Measurements from ENCODE around the gene RUNX1.

Gene RUNX1

DNA sequence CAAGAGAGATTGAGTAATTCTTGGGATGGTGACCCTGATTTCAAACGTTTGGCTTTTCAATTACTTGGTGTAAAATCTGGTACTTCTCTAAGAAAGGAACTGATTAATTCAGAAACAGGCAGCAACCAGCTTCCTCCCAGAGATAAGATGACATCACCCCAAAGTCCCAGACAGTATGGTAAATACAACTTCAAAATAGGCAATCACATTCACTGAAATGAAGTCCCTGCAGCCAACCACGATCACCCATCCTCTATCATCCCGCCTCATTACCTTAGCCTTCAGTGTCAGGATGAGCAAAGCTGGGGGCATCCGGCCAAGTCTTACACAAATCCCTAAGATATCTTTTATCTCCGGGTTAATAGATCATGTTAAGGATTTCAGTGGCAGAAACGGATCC, 26.4 kb upstream of the RUNX1 start:
- no peak for DNase-seq (ENCODE audit: insufficient read length, low spot score)
- no peak for FAIRE-seq
- TF ChIP-seq POLR2A (IDR thresholded peaks at IDR 0.05; ENCODE audit: low read depth, low read length), result no peak

DNA sequence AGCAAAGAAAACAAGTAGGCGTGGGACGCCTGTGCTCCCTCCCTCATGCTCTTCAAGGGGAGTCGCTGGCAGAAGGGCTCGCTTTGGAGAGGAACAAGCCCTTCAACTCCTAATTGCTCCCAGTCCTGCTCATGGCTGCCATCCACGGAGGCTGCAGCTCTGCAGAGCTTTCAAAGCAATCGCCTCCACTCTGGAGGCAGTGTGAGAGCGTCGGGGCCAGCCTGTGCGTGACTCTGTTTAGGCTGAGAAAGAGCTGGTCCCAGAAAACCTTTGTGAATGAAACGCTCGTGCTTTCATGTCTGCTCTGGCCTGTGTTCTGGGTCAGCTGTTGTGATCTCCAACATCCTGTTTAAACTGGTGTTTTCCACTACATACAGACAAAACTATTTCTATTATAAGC, 23.9 kb upstream of the RUNX1 start:
- no peak for DNase-seq (ENCODE audit: insufficient read length, low spot score)
- FAIRE-seq, result no peak
- no peak for TF ChIP-seq POLR2A (IDR thresholded peaks at IDR 0.05; ENCODE audit: low read depth, low read length)

DNA sequence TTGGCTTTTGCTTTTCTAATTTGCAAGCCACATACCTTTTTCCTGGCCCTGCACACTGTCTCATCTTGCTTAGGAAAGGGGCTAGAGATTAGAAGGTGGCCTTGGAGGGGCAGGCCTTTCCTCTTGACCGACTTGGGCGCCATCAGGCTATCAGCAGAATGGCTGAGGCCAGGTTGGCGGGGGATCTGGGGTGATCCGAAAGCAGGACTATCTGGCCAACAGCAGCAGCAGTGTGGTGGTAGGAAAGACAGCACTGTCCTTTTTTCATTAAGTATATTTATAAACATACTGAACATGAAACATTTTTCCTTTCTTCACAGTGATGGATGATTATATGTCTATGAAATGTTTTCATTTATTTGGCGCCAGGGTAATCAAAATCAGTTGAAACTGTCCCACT, 23.5 kb upstream of the RUNX1 start:
- DNase-seq (ENCODE audit: insufficient read length, low spot score) (no peak), FAIRE-seq (no peak)
- TF ChIP-seq POLR2A (IDR thresholded peaks at IDR 0.05; ENCODE audit: low read depth, low read length), result no peak

DNA sequence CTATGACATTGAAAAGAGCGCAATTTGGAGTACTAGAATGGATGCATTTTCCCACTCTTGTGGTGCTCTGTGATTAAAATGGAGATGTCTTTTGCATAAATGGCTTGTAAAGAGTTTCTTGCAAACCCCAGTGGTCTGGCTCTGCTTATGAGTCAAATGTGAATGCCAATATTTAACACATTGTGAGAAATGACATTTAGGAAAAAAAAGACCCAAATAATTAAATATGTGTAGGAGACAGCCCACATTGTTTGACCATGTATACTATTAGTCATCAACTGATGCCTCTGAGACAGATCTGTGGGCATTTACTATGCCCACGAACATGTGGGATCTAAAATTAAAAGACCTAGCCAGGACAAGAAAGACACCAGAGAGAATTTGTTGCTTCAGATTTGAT, 22.2 kb upstream of the RUNX1 start:
- DNase-seq (ENCODE audit: insufficient read length, low spot score), result no peak
- FAIRE-seq, result no peak
- no peak for TF ChIP-seq POLR2A (IDR thresholded peaks at IDR 0.05; ENCODE audit: low read depth, low read length)

DNA sequence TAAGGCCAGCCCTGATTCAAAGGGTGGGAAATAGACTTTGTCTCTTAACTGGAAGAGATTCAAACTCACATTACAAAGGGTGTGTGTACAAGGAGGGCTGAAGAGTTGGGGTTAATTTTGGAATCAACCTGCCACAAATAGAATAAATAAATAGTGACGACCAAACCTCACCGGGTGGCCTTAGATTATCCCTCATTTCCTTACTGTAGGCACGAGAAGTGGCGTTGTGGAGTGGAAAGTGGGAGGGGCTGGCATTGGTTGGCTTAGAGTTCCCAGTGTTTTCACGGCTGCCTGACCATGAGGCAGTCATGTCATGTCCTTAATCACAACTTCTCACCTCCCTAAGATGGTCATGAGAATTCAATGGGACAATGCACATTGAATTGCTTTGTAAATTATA, 21.3 kb upstream of the RUNX1 start:
- DNase-seq (ENCODE audit: insufficient read length, low spot score) (no peak), FAIRE-seq (no peak)
- TF ChIP-seq POLR2A (IDR thresholded peaks at IDR 0.05; ENCODE audit: low read depth, low read length), result no peak

DNA sequence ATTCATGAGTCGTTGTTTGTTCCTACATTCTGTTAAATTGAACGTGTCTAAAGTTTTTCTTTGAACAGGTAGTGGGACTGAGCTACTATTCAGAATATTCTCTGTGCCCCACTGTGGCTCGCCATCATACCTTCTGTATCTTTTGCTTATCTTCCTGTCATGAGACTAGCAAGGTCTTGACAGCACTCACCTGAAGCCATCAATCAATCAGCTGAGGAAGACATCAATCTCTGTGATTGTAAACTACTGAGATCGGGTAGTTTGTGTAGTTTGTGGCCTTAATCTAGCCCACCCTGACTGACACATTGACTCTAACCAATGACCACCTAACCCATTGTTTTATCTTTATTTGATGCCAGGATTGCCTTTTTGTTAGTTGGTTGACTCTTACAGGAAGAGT, 17.7 kb upstream of the RUNX1 start:
- no peak for TF ChIP-seq POLR2A (IDR thresholded peaks at IDR 0.05; ENCODE audit: low read depth, low read length)
- DNase-seq (ENCODE audit: insufficient read length, low spot score) (no peak), FAIRE-seq (no peak)

DNA sequence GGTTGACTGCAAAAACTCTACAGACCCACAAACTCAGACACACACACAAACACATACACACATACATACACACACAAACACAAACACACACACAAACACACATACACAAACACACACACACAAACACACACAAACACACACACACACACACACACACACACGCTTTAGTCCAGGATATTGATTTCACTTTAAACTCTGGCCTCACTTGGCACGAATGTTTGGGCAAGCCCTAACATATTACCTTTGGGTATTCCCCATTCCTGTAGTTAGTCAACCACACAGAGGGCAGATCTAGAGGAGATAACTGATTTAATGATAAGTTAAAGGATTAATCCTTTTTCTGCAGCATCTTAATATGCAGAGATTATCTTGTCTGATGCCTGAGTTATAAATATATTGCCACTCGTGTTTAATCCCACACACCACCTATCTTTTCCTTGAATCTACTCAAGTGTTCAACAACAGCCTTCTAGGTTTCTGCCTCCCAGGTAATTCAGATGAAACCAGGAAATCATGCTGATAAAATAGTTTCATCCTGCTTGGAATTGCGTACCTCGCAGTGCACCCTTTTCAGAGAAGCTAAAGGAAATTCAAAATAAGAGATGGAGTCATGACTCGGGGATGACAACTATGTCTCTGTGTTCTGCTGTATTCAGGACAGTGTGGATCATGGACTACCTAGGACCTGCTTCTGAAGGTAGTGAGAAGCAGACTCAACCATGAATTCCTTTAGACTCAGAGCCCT, 14.5 kb upstream of the RUNX1 start:
- no peak for TF ChIP-seq POLR2A (IDR thresholded peaks at IDR 0.05; ENCODE audit: low read depth, low read length)
- FAIRE-seq (no peak), DNase-seq (ENCODE audit: insufficient read length, low spot score) (no peak)

DNA sequence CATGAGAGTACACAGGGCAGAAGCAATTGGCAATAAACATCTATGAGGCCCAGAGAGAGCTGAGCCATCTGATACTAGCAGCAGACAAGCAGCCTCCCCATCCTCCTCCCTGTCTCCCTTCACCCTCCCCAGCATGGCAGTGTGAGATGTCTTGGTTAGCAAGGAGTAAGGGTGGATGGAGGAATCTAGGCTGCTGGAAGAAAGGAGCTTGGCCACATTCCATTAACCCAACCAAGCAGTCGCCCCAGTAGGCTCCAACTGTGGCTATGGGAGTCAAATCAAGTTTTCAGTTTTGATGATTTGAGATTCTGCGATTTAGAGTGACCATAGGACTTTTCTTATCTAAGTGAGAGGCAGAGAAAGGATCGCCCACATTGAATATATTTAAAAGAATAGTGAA, 12.9 kb upstream of the RUNX1 start:
- TF ChIP-seq POLR2A (IDR thresholded peaks at IDR 0.05; ENCODE audit: low read depth, low read length), result no peak
- DNase-seq (ENCODE audit: insufficient read length, low spot score) (no peak), FAIRE-seq (no peak)

DNA sequence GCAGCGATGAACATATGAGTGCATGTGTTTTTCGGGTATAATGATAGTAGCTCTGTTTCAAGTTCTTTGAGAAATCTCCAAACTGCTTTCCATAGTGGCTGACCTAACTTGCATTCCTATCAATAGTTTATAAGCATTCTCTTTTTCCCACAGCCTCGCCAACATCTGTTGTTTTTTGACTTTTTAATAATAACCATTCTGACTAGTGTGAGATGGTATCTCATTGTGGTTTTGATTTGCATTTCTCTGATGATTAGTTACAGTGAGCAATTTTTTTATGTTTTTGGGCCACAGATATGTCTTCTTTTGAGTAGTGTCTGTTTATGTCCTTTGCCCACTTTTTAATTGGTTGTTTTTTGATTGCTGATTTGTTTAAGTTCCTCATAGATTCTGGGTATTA, 10.6 kb upstream of the RUNX1 start:
- no peak for FAIRE-seq
- DNase-seq (ENCODE audit: insufficient read length, low spot score), result no peak

DNA sequence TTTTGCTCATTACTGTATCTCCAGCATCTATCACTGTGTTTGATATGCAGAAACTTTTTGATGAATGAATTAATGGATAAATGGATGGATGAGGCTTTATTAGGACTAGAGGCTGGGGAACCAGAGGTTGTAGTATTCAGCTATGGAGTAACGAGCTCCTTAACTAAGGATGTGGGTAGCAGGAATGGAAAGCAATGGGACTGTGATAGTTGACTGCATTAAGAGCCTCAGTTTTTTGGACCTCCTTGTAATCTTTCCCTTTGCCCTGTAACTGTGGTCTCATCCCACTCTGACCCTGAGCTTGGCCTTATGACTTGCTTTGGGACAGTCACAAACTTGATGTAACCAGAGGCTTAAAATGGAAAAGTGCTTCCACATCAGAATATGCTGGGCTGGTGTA, 9.0 kb upstream of the RUNX1 start:
- FAIRE-seq (no peak), DNase-seq (ENCODE audit: insufficient read length, low spot score) (no peak)
- TF ChIP-seq POLR2A (IDR thresholded peaks at IDR 0.05; ENCODE audit: low read depth, low read length), result no peak

More for the DNA sequence above, 10.6 kb upstream of the RUNX1 start:
- TF ChIP-seq POLR2A (IDR thresholded peaks at IDR 0.05; ENCODE audit: low read depth, low read length), result no peak

DNA sequence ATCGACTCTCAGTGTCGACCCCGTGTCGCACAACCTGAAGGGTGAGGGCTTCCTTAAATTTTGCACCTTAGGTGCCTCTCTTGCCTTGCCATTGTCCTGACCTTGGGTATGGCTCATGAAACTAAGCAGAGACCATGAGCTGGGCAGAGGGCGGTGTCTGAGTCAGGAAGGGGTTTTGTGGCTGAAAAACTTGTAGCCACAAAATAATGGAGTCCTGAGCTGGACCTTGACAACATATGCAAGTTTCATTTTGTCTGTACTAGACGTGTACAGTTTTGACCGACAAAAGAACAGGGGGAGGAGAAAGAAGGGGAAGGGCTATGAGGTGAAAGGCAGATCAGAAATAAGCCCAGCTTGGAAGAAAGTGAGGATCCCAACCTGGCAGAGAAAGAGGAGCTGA, 8.3 kb upstream of the RUNX1 start:
- no peak for DNase-seq (ENCODE audit: insufficient read length, low spot score)
- no peak for FAIRE-seq
- no peak for TF ChIP-seq POLR2A (IDR thresholded peaks at IDR 0.05; ENCODE audit: low read depth, low read length)

DNA sequence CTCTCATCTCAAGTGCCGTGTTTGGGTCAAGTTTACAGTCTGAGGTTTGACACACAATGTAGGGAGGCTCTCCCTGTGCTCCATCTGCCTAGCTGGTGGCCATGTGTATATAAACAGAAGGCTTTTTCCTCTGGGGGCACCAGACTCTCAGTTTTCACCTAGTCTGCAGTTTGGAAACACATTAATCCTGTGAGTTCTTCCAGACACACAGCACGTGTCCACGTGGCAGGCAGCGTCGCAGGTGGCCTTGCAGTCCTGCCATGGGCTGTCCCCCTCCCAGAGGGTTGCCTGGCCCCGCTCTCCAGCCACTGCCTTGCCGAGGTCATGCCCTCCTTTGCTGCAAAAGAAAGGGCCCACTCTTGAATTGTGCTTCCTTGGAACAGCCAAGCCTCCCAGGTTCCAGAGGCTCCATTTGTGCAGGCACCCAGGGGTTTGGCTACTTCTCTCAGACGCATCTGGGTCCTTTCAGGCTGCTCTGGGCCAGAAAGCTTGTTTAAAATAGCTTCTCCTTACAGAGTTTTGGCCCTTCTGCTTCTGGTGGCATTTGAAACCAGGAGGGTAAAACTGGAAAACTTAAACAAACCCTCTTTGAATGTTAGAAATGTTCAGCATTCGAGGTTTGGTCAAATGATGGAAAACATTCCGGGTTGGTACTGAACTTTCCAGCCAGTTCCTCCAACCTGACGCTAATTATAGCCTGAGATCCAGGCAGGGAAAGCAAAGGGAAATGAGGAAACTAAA, 4.4 kb upstream of the RUNX1 start:
- TF ChIP-seq POLR2A (IDR thresholded peaks at IDR 0.05; ENCODE audit: low read depth, low read length), result no peak
- DNase-seq (ENCODE audit: insufficient read length, low spot score) (no peak), FAIRE-seq (no peak)

DNA sequence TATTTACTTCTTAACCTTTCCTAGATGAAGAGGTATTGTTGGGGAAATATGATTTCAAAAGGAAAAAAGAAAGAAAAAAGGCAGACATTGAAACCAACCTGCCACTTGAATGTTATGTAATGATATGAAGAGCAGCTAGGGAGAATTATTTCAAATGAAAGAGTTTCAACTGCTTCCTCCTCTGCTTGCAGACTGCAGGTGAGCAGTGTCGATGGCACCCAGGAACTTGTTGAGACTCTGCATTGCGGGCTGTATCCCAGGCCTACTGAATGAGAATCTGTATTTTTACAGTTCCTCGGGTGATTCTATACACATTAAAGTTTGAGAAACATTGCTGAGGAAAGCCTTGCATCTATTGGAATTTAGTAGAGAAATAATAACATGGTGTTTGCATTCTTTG, 3.7 kb upstream of the RUNX1 start:
- no peak for DNase-seq (ENCODE audit: insufficient read length, low spot score)
- no peak for TF ChIP-seq POLR2A (IDR thresholded peaks at IDR 0.05; ENCODE audit: low read depth, low read length)
- FAIRE-seq, result no peak

DNA sequence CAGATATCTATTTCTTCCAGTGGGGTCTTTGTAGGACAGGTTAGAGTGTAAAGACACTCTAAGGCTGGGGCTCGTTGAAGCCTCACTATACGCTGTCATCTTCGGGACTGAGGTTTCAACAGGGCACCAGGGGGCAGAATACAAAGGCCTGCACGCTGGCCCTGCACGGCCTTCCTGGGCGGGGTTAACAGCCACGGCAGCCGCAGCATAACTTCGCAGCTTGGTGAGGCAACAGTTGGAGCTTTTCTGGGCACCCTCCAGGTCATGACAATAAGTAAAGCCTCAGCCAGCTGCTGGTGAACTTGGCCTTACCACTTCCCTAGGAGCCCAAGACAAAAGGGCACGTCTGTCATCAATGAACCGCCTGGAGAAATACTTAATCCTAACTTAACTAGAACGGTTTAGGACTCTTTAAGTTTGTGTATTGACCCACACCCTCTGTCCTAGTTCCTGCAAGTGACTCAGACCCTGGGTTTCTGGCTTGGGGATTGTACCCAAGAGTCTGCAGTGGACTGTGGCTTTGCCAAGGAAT, 2.3 kb upstream of the RUNX1 start:
- peak; percentile 38 for FAIRE-seq
- peak; percentile 49; the same call in 1 of the 2 replicates for TF ChIP-seq POLR2A (IDR thresholded peaks at IDR 0.05; ENCODE audit: low read depth, low read length)
- peak; percentile 66 for DNase-seq (ENCODE audit: insufficient read length, low spot score)
